KMS-11 (cell line): Measurements from ENCODE around the gene KCTD15.

ENCODE experiments used
- H2AFZ ChIP-seq: fragments of 200-600 bp; sonication (generic); 2 replicates; pipeline ENCODE4 v1.6.1; 2016; ENCODE audit warnings: antibody characterized with exemption, mixed run types, low read depth
- H3K27ac ChIP-seq: fragments of 200-600 bp; sonication (generic); 2 replicates; pipeline ENCODE4 v1.6.1; 2016; ENCODE audit warnings: mild to moderate bottlenecking, mixed run types
- H3K27me3 ChIP-seq: fragments of 200-600 bp; sonication (generic); 2 replicates; pipeline ENCODE4 v1.6.1; 2017; ENCODE audit warnings: mild to moderate bottlenecking, low read depth, mixed run types, moderate library complexity; ENCODE audit not compliant: insufficient read depth
- H3K36me3 ChIP-seq: fragments of 200-600 bp; sonication (generic); 2 replicates; pipeline ENCODE4 v1.6.1; 2017; ENCODE audit warnings: mild to moderate bottlenecking, mixed run types; ENCODE audit not compliant: insufficient read depth
- H3K4me1 ChIP-seq: fragments of 200-600 bp; sonication (generic); 2 replicates; pipeline ENCODE4 v1.6.1; 2016; ENCODE audit warnings: mild to moderate bottlenecking, low read depth, mixed run types; ENCODE audit not compliant: poor library complexity, severe bottlenecking
- H3K4me2 ChIP-seq: fragments of 200-600 bp; sonication (generic); 2 replicates; pipeline ENCODE4 v1.7.0; 2016; ENCODE audit warnings: mild to moderate bottlenecking, mixed run types
- H3K4me3 ChIP-seq: fragments of 200-600 bp; sonication (generic); IDR thresholded peaks from 2 replicates; pipeline ENCODE4 v1.6.1; 2017; ENCODE audit warnings: low read depth, low read length, mixed read lengths; ENCODE audit not compliant: insufficient read depth
- H3K79me2 ChIP-seq: fragments of 200-600 bp; sonication (generic); 2 replicates; pipeline ENCODE4 v1.6.1; 2016; ENCODE audit warnings: low read depth, mixed run types; ENCODE audit not compliant: insufficient read depth
- H3K9ac ChIP-seq: fragments of 200-600 bp; sonication (generic); 2 replicates; pipeline ENCODE4 v1.6.1; 2016; ENCODE audit warnings: mild to moderate bottlenecking, mixed run types
- H4K20me1 ChIP-seq: fragments of 200-600 bp; sonication (generic); 2 replicates; pipeline ENCODE4 v1.6.1; 2016; ENCODE audit warnings: mild to moderate bottlenecking, mixed run types; ENCODE audit not compliant: insufficient read depth
- CTCF ChIP-seq: fragments of 200-600 bp; sonication (generic); conservative IDR thresholded peaks from 2 replicates; pipeline ENCODE4 v1.6.1; 2017; ENCODE audit warnings: low read depth, mild to moderate bottlenecking, antibody characterized with exemption, low read length, moderate library complexity, mixed read lengths

KCTD15 gene

DNA sequence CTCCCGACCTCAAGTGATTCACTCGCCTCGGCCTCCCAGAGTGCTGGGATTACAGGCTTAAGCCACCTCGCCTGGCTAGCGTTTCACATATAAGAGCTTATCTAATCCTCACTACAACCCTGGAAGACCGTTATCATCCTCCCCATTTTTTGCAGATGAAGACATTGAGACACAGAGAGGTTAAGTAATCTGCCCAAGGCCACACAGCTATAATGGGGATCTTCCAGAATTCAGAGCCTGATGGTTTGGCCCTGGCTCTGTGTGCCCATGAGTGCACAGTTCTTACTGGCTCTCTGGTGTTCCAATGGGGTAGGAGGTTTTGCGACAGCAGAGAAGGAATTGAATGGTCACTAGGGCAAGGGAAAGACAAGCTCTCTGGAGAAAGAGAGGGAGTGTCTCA lies 16.8 kb upstream of the KCTD15 start:
- no peak for TF ChIP-seq CTCF
- Histone ChIP-seq H4K20me1 (no peaks in the 10 kb centered on the region), H3K4me3 (no peak overlapping the region), H3K36me3 (no peaks in the 10 kb centered on the region), H3K27ac (no peak overlapping the region), H3K27me3 (peaks cover 3% of the 10 kb centered on the region; the same call in 1 of the 2 replicates), H3K4me1 (peaks cover 4% of the 10 kb centered on the region), H3K4me2 (no peak overlapping the region), H2AFZ (no peak overlapping the region), H3K79me2 (no peaks in the 10 kb centered on the region), H3K9ac (no peak overlapping the region)

DNA sequence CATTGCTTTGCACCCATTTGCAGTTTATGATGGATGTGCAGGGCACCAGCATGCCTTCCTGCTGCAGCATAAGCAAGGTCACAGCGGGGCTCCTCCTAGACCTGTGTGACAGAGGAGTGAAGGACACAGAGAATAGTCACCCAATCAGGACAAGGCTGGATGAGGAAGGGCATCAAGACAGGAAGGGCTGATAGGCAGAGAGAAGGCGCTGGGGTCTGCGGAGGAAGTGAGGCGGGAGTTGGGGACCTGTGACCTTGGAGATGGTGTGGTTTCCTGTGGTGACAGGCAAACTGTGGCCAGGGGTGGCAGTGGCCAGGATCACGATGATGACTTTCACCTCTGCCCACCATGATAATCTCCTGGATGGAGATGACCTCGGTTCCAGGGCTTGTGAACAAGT lies 16.4 kb upstream of the KCTD15 start:
- no peaks in the 10 kb centered on the region for H3K36me3 ChIP-seq
- H2AFZ ChIP-seq: no peak overlapping the region
- no peak for TF ChIP-seq CTCF
- H3K4me3 ChIP-seq: no peak overlapping the region
- H3K9ac ChIP-seq: no peak overlapping the region
- no peaks in the 10 kb centered on the region for H4K20me1 ChIP-seq
- no peak overlapping the region for H3K4me2 ChIP-seq
- H3K27ac ChIP-seq: no peak overlapping the region
- no peaks in the 10 kb centered on the region for H3K79me2 ChIP-seq
- peaks cover 4% of the 10 kb centered on the region for H3K4me1 ChIP-seq
- peaks cover 3% of the 10 kb centered on the region; the same call in 1 of the 2 replicates for H3K27me3 ChIP-seq

- no peak for TF ChIP-seq CTCF
- Histone ChIP-seq H2AFZ (no peak overlapping the region), H3K4me3 (no peak overlapping the region), H3K27ac (no peak overlapping the region), H4K20me1 (no peaks in the 10 kb centered on the region), H3K9ac (no peak overlapping the region), H3K79me2 (no peaks in the 10 kb centered on the region), H3K4me1 (peaks cover 4% of the 10 kb centered on the region), H3K36me3 (no peaks in the 10 kb centered on the region), H3K27me3 (peaks cover 3% of the 10 kb centered on the region; the same call in 1 of the 2 replicates), H3K4me2 (no peak overlapping the region)
Observed at GRCh38 chr19:33780746-33781145, 15.9 kb upstream of the KCTD15 start.

- H3K4me3 ChIP-seq: no peak overlapping the region
- peaks cover 4% of the 10 kb centered on the region for H3K4me1 ChIP-seq
- H3K4me2 ChIP-seq: no peak overlapping the region
- no peaks in the 10 kb centered on the region for H4K20me1 ChIP-seq
- H2AFZ ChIP-seq: no peak overlapping the region
- no peak overlapping the region for H3K27ac ChIP-seq
- no peak overlapping the region for H3K9ac ChIP-seq
- TF ChIP-seq CTCF: no peak
- no peaks in the 10 kb centered on the region for H3K36me3 ChIP-seq
- no peaks in the 10 kb centered on the region for H3K79me2 ChIP-seq
- peaks cover 3% of the 10 kb centered on the region; the same call in 1 of the 2 replicates for H3K27me3 ChIP-seq
Observed at GRCh38 chr19:33781415-33781935, 15.2 kb upstream of the KCTD15 start.
